ENCODE data around the gene ENOX1. TPM values are rescaled to one million over a fixed set of nuclear protein-coding genes. Genes with fewer than 3 reads are reported as not detected.

Gene ENOX1
- total RNA-seq, 6 experiments from 2014 or later: 0.50 to 3.2 (median 0.64) TPM

GRCh38 chr13:43316946-43317353 is 469.8 kb downstream of the ENOX1 start:
- no peak for TF ChIP-seq CTCF (IDR thresholded peaks at IDR 0.05)
- Mint-ChIP-seq H3K4me3 (peak overlapping the region; percentile 61), H3K9me3 (no peaks in the 10 kb centered on the region), H3K27ac (peak overlapping the region; percentile 36; the same call in 1 of the 2 replicates), H3K27me3 (ENCODE audit: insufficient read depth) (no peaks in the 10 kb centered on the region; the same call in 1 of the 2 replicates), H3K4me1 (ENCODE audit: low read depth) (peaks cover 10% of the 10 kb centered on the region), H3K36me3 (ENCODE audit: low read depth) (no peaks in the 10 kb centered on the region)
- no peak for DNase-seq

DNA sequence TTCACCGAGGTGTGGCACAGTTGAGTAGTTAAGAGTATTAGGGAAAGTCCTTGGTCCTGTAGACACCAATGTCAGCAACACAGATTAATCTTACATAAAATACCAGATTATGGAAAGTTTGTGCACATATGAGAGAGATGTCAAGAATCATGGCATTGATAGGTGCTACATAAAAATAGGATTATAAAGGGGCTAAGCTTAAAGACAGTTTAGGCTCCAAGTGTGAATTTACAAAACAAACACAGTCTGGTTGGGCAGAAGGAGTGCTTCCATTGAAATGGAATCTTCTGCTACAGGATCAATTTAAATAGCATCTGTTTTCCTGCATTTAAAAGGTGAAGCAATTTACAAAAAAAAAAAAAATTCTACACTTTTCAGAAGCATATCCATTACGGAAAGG is 470.5 kb downstream of the ENOX1 start:
- Mint-ChIP-seq H3K36me3 (ENCODE audit: low read depth) (no peaks in the 10 kb centered on the region), H3K4me3 (no peak overlapping the region), H3K27ac (no peak overlapping the region), H3K4me1 (ENCODE audit: low read depth) (peaks cover 10% of the 10 kb centered on the region), H3K27me3 (ENCODE audit: insufficient read depth) (no peaks in the 10 kb centered on the region; the same call in 1 of the 2 replicates), H3K9me3 (no peaks in the 10 kb centered on the region)
- no peak for TF ChIP-seq CTCF (IDR thresholded peaks at IDR 0.05)
- DNase-seq: no peak

GRCh38 chr13:43315522-43315921 is 471.2 kb downstream of the ENOX1 start:
- H3K9me3 Mint-ChIP-seq: no peaks in the 10 kb centered on the region
- H3K27ac Mint-ChIP-seq: no peak overlapping the region
- no peaks in the 10 kb centered on the region; the same call in 1 of the 2 replicates for H3K27me3 Mint-ChIP-seq (ENCODE audit: insufficient read depth)
- DNase-seq: no peak
- no peak for TF ChIP-seq CTCF (IDR thresholded peaks at IDR 0.05)
- H3K36me3 Mint-ChIP-seq (ENCODE audit: low read depth): no peaks in the 10 kb centered on the region
- no peak overlapping the region for H3K4me3 Mint-ChIP-seq
- H3K4me1 Mint-ChIP-seq (ENCODE audit: low read depth): peaks cover 10% of the 10 kb centered on the region

GRCh38 chr13:43309311-43309710 is 477.5 kb downstream of the ENOX1 start:
- TF ChIP-seq CTCF (IDR thresholded peaks at IDR 0.05): no peak
- H3K4me1 Mint-ChIP-seq (ENCODE audit: low read depth): peaks cover 41% of the 10 kb centered on the region
- no peaks in the 10 kb centered on the region for H3K9me3 Mint-ChIP-seq
- no peak overlapping the region for H3K27ac Mint-ChIP-seq
- H3K27me3 Mint-ChIP-seq (ENCODE audit: insufficient read depth): no peaks in the 10 kb centered on the region; the same call in 1 of the 2 replicates
- no peak for DNase-seq
- no peak overlapping the region for H3K4me3 Mint-ChIP-seq
- H3K36me3 Mint-ChIP-seq (ENCODE audit: low read depth): no peaks in the 10 kb centered on the region

- Mint-ChIP-seq H3K27ac (peak overlapping the region; percentile 80), H3K9me3 (no peaks in the 10 kb centered on the region), H3K4me1 (ENCODE audit: low read depth) (peaks cover 47% of the 10 kb centered on the region), H3K27me3 (ENCODE audit: insufficient read depth) (peaks cover 2% of the 10 kb centered on the region), H3K4me3 (no peak overlapping the region), H3K36me3 (ENCODE audit: low read depth) (no peaks in the 10 kb centered on the region)
- TF ChIP-seq CTCF (IDR thresholded peaks at IDR 0.05): no peak
- DNase-seq: peak; percentile 86
Observed at GRCh38 chr13:43307921-43308433, 478.8 kb downstream of the ENOX1 start.
